ENCODE measurements around the gene STKLD1. TPM values are rescaled to one million over a fixed set of nuclear protein-coding genes. Genes with fewer than 3 reads are reported as not detected.

Gene STKLD1
- total RNA-seq, 1 experiment from 2014 or later = 4.1 TPM

DNA sequence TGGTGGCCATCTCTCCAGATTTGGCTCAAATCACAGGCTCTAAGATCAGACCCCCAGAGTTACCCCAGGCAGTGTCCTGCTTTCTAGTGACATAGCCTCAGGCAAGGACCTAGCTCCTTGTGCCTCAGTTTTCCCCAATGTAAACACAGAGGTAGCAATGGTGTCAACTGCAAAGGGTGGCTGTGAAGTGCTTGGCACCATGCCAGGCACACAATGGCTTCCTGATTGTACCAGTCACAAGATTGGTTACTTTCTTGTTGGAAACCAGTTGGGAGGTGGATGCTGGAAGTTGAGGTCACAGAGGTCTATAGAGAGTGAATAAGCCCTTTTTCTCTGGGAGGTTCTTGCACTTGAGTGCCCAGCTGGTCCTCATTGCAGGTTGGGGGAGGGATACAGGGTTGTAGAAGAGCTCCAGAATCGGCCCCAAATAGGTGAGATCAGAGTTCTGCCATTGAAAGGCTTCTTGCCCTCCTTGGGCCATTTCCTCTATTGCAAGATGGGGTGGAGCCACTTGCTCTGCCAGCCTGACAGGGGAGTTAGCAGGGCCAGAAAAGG, 2.3 kb downstream of the STKLD1 start:
- DNase-seq = no peak
- peaks cover 7% of the 10 kb centered on the region; the same call in 1 of the 2 replicates for H3K4me1 ChIP-seq (ENCODE audit: insufficient read depth, low read length)
- CTCF ChIA-PET = no interaction called here
- intact Hi-C loops (cut with micrococcal nuclease) = no loop called here
- no peak overlapping the region for H3K4me3 ChIP-seq (ENCODE audit: low read length)
- BruUV-seq (replicated peaks) = no TSS peak
- TF ChIP-seq, protein P1, sequence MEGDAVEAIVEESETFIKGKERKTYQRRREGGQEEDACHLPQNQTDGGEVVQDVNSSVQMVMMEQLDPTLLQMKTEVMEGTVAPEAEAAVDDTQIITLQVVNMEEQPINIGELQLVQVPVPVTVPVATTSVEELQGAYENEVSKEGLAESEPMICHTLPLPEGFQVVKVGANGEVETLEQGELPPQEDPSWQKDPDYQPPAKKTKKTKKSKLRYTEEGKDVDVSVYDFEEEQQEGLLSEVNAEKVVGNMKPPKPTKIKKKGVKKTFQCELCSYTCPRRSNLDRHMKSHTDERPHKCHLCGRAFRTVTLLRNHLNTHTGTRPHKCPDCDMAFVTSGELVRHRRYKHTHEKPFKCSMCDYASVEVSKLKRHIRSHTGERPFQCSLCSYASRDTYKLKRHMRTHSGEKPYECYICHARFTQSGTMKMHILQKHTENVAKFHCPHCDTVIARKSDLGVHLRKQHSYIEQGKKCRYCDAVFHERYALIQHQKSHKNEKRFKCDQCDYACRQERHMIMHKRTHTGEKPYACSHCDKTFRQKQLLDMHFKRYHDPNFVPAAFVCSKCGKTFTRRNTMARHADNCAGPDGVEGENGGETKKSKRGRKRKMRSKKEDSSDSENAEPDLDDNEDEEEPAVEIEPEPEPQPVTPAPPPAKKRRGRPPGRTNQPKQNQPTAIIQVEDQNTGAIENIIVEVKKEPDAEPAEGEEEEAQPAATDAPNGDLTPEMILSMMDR (conservative IDR thresholded peaks at IDR 0.05; ENCODE audit: low read depth, low read length) = no peak
- TF ChIP-seq EZH2phosphoT487 (IDR thresholded peaks at IDR 0.05; ENCODE audit: borderline replicate concordance, low read length) (no peak), EZH2 (IDR thresholded peaks at IDR 0.05; ENCODE audit: low read length, unreplicated experiment) (no peak)
- H3K9me2 ChIP-seq (replicated peaks; ENCODE audit: low read length) = no peaks in the 10 kb centered on the region
- H3K9me3 ChIP-seq (ENCODE audit: low read length) = no peaks in the 10 kb centered on the region
- peaks cover 22% of the 10 kb centered on the region for H3K79me2 ChIP-seq (ENCODE audit: low read length)
- 0 out of 2 replicates have a peak, but pooled peaks cover 3% of the 10 kb centered on the region for H4K20me1 ChIP-seq (ENCODE audit: low read length)
- POLR2A ChIA-PET (ENCODE audit: unreplicated experiment) = no interaction called here
- no peak overlapping the region for H3K27ac ChIP-seq (ENCODE audit: low read length)
- H3K9ac ChIP-seq (ENCODE audit: low read length) = no peak overlapping the region
- no peak overlapping the region for H3K4me2 ChIP-seq (ENCODE audit: low read length)
- no peaks in the 10 kb centered on the region for H3F3A ChIP-seq (ENCODE audit: low read length, unreplicated experiment)
- no peaks in the 10 kb centered on the region for H3K36me3 ChIP-seq (ENCODE audit: low read depth, low read length)
- H3K27me3 ChIP-seq (ENCODE audit: low read length) = no peaks in the 10 kb centered on the region
- H2AFZ ChIP-seq (ENCODE audit: low read length) = no peak overlapping the region
- ATAC-seq = no peak

DNA sequence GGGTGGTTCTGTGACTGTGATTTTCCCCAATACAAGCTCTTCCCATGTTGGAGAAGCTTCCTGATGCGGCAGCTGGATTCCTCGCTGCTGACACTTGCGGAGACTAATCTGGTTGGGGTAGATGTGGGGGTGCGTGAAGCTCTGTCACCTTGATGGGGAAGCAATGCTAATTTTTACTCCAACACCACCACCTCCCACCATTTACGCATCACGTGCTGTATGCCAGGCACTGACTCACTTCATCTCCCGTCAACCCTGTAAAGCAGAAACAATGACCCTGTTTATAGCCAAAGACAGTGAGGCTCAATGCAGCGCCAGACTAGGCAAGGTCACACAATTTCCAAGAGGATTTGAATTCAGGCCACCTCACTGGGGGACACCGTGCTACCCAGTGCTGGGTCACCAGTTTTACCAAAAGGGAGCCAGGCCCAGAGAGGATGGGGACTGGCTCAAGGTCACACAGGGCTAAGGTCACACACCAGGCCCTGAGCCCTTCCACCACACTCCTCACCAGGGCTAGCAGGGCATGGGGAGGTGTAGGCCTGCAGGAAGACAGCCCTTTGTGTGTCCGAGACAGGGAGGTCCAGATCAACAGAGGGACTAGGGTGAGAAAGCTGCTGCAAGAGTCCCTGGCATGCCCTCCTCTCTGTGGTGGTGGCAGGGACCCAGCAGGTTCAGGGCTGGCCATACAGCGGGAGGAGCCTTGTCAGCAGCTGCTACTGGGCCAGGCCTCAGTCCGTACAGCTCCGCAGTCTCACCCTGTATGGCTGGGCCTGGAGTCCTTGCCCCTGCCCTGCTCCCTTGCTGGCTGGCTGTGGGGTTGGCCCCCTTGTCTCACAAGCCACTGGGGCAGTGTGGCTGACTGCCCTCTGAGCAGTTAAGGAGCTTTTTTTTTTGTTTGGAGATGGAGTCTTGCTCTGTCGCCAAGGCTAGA, 3.3 kb downstream of the STKLD1 start:
- no TSS peak for BruUV-seq (replicated peaks)
- H3K9ac ChIP-seq (ENCODE audit: low read length) = no peak overlapping the region
- H3F3A ChIP-seq (ENCODE audit: low read length, unreplicated experiment) = no peaks in the 10 kb centered on the region
- DNase-seq (no peak), ATAC-seq (no peak)
- TF ChIP-seq, protein P1 (conservative IDR thresholded peaks at IDR 0.05; ENCODE audit: low read depth, low read length) = no peak
- no peak for TF ChIP-seq EZH2phosphoT487 (IDR thresholded peaks at IDR 0.05; ENCODE audit: borderline replicate concordance, low read length)
- no peak for TF ChIP-seq EZH2 (IDR thresholded peaks at IDR 0.05; ENCODE audit: low read length, unreplicated experiment)
- H3K4me2 ChIP-seq (ENCODE audit: low read length) = no peak overlapping the region
- H3K9me2 ChIP-seq (replicated peaks; ENCODE audit: low read length) = no peaks in the 10 kb centered on the region
- no peaks in the 10 kb centered on the region for H3K27me3 ChIP-seq (ENCODE audit: low read length)
- peaks cover 7% of the 10 kb centered on the region; the same call in 1 of the 2 replicates for H3K4me1 ChIP-seq (ENCODE audit: insufficient read depth, low read length)
- H3K9me3 ChIP-seq (ENCODE audit: low read length) = no peaks in the 10 kb centered on the region
- no peak overlapping the region for H3K4me3 ChIP-seq (ENCODE audit: low read length)
- POLR2A ChIA-PET (ENCODE audit: unreplicated experiment) = no interaction called here
- H3K36me3 ChIP-seq (ENCODE audit: low read depth, low read length) = no peaks in the 10 kb centered on the region
- 0 out of 2 replicates have a peak, but pooled peaks cover 3% of the 10 kb centered on the region for H4K20me1 ChIP-seq (ENCODE audit: low read length)
- no peak overlapping the region for H2AFZ ChIP-seq (ENCODE audit: low read length)
- intact Hi-C loops (cut with micrococcal nuclease) = no loop called here
- H3K27ac ChIP-seq (ENCODE audit: low read length) = no peak overlapping the region
- CTCF ChIA-PET = no interaction called here
- H3K79me2 ChIP-seq (ENCODE audit: low read length) = peaks cover 13% of the 10 kb centered on the region

DNA sequence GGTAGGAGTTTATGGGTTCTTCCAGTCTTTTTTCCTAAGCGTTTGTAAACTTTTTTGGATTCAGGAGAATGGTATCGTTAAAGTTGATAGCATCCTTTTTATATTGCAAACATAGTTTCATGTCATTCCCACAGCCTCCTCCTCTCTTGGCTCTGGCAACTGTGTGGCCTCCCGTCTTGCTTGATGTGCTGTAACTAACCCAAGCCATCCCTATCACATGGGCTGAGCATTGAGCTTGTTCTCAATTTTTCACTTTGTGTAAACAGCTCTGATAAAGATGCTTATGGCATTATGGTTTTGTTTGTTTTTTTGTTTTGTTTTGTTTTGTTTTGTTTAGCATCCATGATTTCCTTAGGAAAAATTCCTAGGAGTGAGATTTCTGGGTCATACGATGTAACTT, 4.6 kb downstream of the STKLD1 start:
- H3K9me2 ChIP-seq (replicated peaks; ENCODE audit: low read length) = no peaks in the 10 kb centered on the region
- intact Hi-C loops (cut with micrococcal nuclease) = no loop called here
- BruUV-seq (replicated peaks) = no TSS peak
- ChIA-PET POLR2A (ENCODE audit: unreplicated experiment) (no interaction called here), CTCF (no interaction called here)
- no peaks in the 10 kb centered on the region for H4K20me1 ChIP-seq (ENCODE audit: low read length)
- no peaks in the 10 kb centered on the region for H3F3A ChIP-seq (ENCODE audit: low read length, unreplicated experiment)
- no peaks in the 10 kb centered on the region for H3K9me3 ChIP-seq (ENCODE audit: low read length)
- ATAC-seq (no peak), DNase-seq (no peak)
- H3K27me3 ChIP-seq (ENCODE audit: low read length) = no peaks in the 10 kb centered on the region
- H3K27ac ChIP-seq (ENCODE audit: low read length) = no peak overlapping the region
- H3K36me3 ChIP-seq (ENCODE audit: low read depth, low read length) = no peaks in the 10 kb centered on the region
- TF ChIP-seq EZH2phosphoT487 (IDR thresholded peaks at IDR 0.05; ENCODE audit: borderline replicate concordance, low read length) (no peak), EZH2 (IDR thresholded peaks at IDR 0.05; ENCODE audit: low read length, unreplicated experiment) (no peak)
- TF ChIP-seq, protein P1 (conservative IDR thresholded peaks at IDR 0.05; ENCODE audit: low read depth, low read length) = no peak
- H3K9ac ChIP-seq (ENCODE audit: low read length) = no peak overlapping the region
- H3K4me2 ChIP-seq (ENCODE audit: low read length) = no peak overlapping the region
- no peak overlapping the region for H3K4me3 ChIP-seq (ENCODE audit: low read length)
- peaks cover 7% of the 10 kb centered on the region; the same call in 1 of the 2 replicates for H3K4me1 ChIP-seq (ENCODE audit: insufficient read depth, low read length)
- H2AFZ ChIP-seq (ENCODE audit: low read length) = no peak overlapping the region
- no peaks in the 10 kb centered on the region for H3K79me2 ChIP-seq (ENCODE audit: low read length)
